ENCODE measurements around the gene C5orf22. TPM values are rescaled to one million over a fixed set of nuclear protein-coding genes. Genes with fewer than 3 reads are reported as not detected.

C5orf22 gene
- total RNA-seq, 2 experiments from 2014 or later = 9.8 to 12.3 TPM

DNA sequence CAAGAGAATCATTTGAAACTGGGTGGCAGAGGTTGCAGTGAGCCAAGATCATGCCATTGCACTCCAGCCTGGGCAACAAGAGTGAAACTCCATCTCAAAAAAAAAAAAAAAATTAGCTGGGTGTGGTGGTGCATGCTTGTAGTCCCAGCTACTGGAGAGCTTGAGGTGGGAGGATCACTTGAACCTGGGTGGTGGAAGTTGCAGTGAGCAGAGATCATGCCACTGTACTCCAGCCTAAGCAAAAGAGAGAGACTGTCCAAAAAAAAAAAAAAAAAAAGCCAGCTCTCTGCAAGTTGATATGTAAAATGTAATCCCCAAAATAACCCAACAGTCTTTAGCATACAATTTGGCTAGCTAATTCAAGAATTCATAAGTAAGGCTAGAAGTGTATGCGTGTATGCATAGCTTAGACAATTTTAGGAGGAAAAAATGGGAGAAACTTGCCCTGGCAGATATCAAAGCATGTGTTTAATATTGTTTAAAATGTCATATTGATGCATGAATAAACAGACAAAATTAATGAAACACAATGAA is 36.3 kb downstream of the C5orf22 start:
- H3K27me3 ChIP-seq (ENCODE audit: control insufficient read depth in 1 of 2, insufficient read depth in 2 of 2, low read length in 2 of 2) = peaks cover 0 to 4% of the 10 kb centered on the region in 2 experiments
- peaks cover 0 to 8% of the 10 kb centered on the region in 2 experiments for H3K9me3 ChIP-seq (ENCODE audit: control insufficient read depth in 1 of 2, insufficient read depth in 1 of 2, low read length in 2 of 2)
- no peaks in the 10 kb centered on the region for H3K4me1 ChIP-seq (ENCODE audit: insufficient read depth, low read length)
- no peak overlapping the region for H3K4me3 ChIP-seq (ENCODE audit: low read length)
- no peaks in the 10 kb centered on the region for H3K36me3 ChIP-seq (ENCODE audit: insufficient read depth, low read length)
- ChIA-PET CTCF (no interaction called here), POLR2A (no interaction called here)
- H3K27ac ChIP-seq (ENCODE audit: low read depth in 1 of 2, low read length in 2 of 2) = no peak overlapping the region
- intact Hi-C loops (cut with DNase I, micrococcal nuclease) = no loop called here
- Mint-ChIP-seq H3K4me1 (ENCODE audit: low read depth) (no peaks in the 10 kb centered on the region), H3K4me3 (no peak overlapping the region), H3K36me3 (ENCODE audit: low read depth) (no peaks in the 10 kb centered on the region), H3K9me3 (peaks cover 3% of the 10 kb centered on the region), H3K27ac (no peak overlapping the region), H3K27me3 (peaks cover 8% of the 10 kb centered on the region)
- no peak for ATAC-seq (ENCODE audit: poor library complexity)
- DNase-seq = no peak
- TF ChIP-seq, protein P1, sequence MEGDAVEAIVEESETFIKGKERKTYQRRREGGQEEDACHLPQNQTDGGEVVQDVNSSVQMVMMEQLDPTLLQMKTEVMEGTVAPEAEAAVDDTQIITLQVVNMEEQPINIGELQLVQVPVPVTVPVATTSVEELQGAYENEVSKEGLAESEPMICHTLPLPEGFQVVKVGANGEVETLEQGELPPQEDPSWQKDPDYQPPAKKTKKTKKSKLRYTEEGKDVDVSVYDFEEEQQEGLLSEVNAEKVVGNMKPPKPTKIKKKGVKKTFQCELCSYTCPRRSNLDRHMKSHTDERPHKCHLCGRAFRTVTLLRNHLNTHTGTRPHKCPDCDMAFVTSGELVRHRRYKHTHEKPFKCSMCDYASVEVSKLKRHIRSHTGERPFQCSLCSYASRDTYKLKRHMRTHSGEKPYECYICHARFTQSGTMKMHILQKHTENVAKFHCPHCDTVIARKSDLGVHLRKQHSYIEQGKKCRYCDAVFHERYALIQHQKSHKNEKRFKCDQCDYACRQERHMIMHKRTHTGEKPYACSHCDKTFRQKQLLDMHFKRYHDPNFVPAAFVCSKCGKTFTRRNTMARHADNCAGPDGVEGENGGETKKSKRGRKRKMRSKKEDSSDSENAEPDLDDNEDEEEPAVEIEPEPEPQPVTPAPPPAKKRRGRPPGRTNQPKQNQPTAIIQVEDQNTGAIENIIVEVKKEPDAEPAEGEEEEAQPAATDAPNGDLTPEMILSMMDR (IDR thresholded peaks at IDR 0.05) = no peak

DNA sequence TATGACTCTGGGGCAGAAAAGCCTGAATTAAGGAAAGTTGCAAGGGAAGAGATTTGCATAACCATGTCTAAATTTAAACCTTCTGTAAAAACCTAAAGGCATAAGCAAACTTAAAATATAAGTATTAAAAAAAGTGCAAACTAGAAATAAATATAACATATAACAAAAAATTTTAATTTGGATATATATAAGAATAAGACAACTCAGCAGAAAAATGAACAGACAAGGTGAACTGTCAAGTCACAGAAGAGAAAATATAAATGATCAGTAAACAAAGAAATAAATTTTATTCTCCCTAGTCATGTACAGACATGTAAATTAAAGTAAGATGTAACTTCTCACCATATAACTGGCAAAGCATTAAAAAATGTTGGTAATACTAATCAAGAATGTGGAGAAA is 37.0 kb downstream of the C5orf22 start:
- peaks cover 0 to 4% of the 10 kb centered on the region in 2 experiments for H3K27me3 ChIP-seq (ENCODE audit: control insufficient read depth in 1 of 2, insufficient read depth in 2 of 2, low read length in 2 of 2)
- TF ChIP-seq, protein P1 (IDR thresholded peaks at IDR 0.05) = no peak
- peaks cover 0 to 8% of the 10 kb centered on the region in 2 experiments for H3K9me3 ChIP-seq (ENCODE audit: control insufficient read depth in 1 of 2, insufficient read depth in 1 of 2, low read length in 2 of 2)
- intact Hi-C loops (cut with DNase I, micrococcal nuclease) = no loop called here
- H3K27ac Mint-ChIP-seq = no peak overlapping the region
- peaks cover 3% of the 10 kb centered on the region for H3K9me3 Mint-ChIP-seq
- ATAC-seq (ENCODE audit: poor library complexity) (no peak), DNase-seq (no peak)
- no peaks in the 10 kb centered on the region for H3K36me3 ChIP-seq (ENCODE audit: insufficient read depth, low read length)
- H3K4me3 ChIP-seq (ENCODE audit: low read length) = no peak overlapping the region
- H3K27me3 Mint-ChIP-seq = peaks cover 8% of the 10 kb centered on the region
- no peak overlapping the region for H3K4me3 Mint-ChIP-seq
- H3K4me1 Mint-ChIP-seq (ENCODE audit: low read depth) = no peaks in the 10 kb centered on the region
- H3K4me1 ChIP-seq (ENCODE audit: insufficient read depth, low read length) = no peaks in the 10 kb centered on the region
- CTCF ChIA-PET = no interaction called here
- POLR2A ChIA-PET = no interaction called here
- no peak overlapping the region for H3K27ac ChIP-seq (ENCODE audit: low read depth in 1 of 2, low read length in 2 of 2)
- no peaks in the 10 kb centered on the region for H3K36me3 Mint-ChIP-seq (ENCODE audit: low read depth)

DNA sequence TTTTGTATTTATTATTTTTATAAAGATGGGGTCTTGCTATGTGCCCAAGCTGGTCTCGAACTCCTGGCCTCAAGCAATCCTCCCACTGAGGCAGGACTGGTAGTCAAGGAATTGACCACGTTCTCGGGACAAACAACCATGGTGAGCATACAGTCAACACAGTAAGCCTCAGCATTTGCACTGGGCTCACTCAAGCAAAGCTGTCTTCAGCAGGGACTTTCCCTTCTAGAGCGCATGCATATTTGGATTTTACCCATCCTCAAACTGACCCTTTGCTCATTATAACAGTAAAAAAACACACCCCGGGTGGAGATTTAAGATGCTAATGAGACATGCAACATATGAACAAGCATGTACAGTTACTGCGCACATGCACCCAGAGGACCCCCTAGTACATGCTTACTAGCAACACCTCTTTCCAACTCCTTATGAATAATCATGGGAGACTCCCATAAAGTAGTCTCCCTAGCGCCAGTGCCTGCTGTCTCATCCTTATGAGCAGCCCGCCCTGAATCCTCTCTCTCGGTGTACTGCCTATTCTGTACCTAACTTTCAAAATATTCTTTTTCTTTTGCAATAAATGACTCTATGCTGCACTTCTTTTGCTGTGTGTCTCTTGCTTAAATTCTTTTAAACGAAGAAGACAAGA is 41.5 kb downstream of the C5orf22 start:
- H3K9me3 ChIP-seq (ENCODE audit: control insufficient read depth in 1 of 2, insufficient read depth in 1 of 2, low read length in 2 of 2) = no peaks in the 10 kb centered on the region
- intact Hi-C loops (cut with DNase I, micrococcal nuclease) = no loop called here
- no peaks in the 10 kb centered on the region for H3K9me3 Mint-ChIP-seq
- no peaks in the 10 kb centered on the region for H3K4me1 ChIP-seq (ENCODE audit: insufficient read depth, low read length)
- peaks cover 22% of the 10 kb centered on the region for H3K27me3 Mint-ChIP-seq
- ATAC-seq (ENCODE audit: poor library complexity) (no peak), DNase-seq (no peak)
- ChIA-PET POLR2A (no interaction called here), CTCF (no interaction called here)
- no peak overlapping the region for H3K27ac Mint-ChIP-seq
- H3K36me3 ChIP-seq (ENCODE audit: insufficient read depth, low read length) = no peaks in the 10 kb centered on the region
- TF ChIP-seq, protein P1 (IDR thresholded peaks at IDR 0.05) = no peak
- no peak overlapping the region for H3K4me3 ChIP-seq (ENCODE audit: low read length)
- no peaks in the 10 kb centered on the region for H3K36me3 Mint-ChIP-seq (ENCODE audit: low read depth)
- H3K4me3 Mint-ChIP-seq = no peak overlapping the region
- H3K27ac ChIP-seq (ENCODE audit: low read depth in 1 of 2, low read length in 2 of 2) = no peak overlapping the region
- no peaks in the 10 kb centered on the region for H3K4me1 Mint-ChIP-seq (ENCODE audit: low read depth)
- peaks cover 0 to 1% of the 10 kb centered on the region in 2 experiments for H3K27me3 ChIP-seq (ENCODE audit: control insufficient read depth in 1 of 2, insufficient read depth in 2 of 2, low read length in 2 of 2)

Measured in CD4-positive, alpha-beta T cell (primary cell).